Loucy (cell line): ENCODE measurements around the gene ITSN1.

Experiments used
- H2AFZ ChIP-seq: fragments of 200-600 bp; sonication (generic); 2 replicates; pipeline ENCODE4 v1.6.0; 2016; ENCODE audit warnings: antibody characterized with exemption, mild to moderate bottlenecking, low read length, moderate library complexity
- H3F3A ChIP-seq: fragments of 200-600 bp; 2 replicates; pipeline ENCODE4 v1.6.0; 2016; ENCODE audit warnings: antibody characterized with exemption, low read depth, mild to moderate bottlenecking
- H3K27me3 ChIP-seq: fragments of 200-600 bp; sonication (generic); 2 replicates; pipeline ENCODE4 v1.6.1; 2014; ENCODE audit warnings: low read length, mild to moderate bottlenecking; ENCODE audit not compliant: insufficient read depth, poor library complexity, severe bottlenecking
- H3K36me3 ChIP-seq: fragments of 200-600 bp; sonication (generic); 2 replicates; pipeline ENCODE4 v1.6.1; 2016; ENCODE audit warnings: low read length; ENCODE audit not compliant: insufficient read depth
- H3K4me1 ChIP-seq: fragments of 200-600 bp; sonication (generic); 2 replicates; pipeline ENCODE4 v1.5.1; 2014; ENCODE audit warnings: low read length, mild to moderate bottlenecking; ENCODE audit not compliant: insufficient read depth, poor library complexity, severe bottlenecking
- H3K4me2 ChIP-seq: fragments of 200-600 bp; sonication (generic); 2 replicates; pipeline ENCODE4 v1.6.0; 2014; ENCODE audit warnings: antibody characterized with exemption, low read length, low read depth, mild to moderate bottlenecking; ENCODE audit not compliant: poor library complexity, severe bottlenecking
- H3K4me3 ChIP-seq: fragments of 200-600 bp; sonication (generic); 2 replicates; pipeline ENCODE4 v1.5.1; 2014; ENCODE audit warnings: low read length, mild to moderate bottlenecking, mixed read lengths; ENCODE audit not compliant: poor library complexity, severe bottlenecking
- H3K79me2 ChIP-seq: fragments of 200-600 bp; sonication (generic); 2 replicates; pipeline ENCODE4 v1.6.1; 2014; ENCODE audit warnings: low read length; ENCODE audit not compliant: insufficient read depth
- H3K9ac ChIP-seq: fragments of 200-600 bp; sonication (generic); 2 replicates; pipeline ENCODE4 v1.6.0; 2014; ENCODE audit warnings: mild to moderate bottlenecking, low read depth, low read length, moderate library complexity; ENCODE audit not compliant: poor library complexity, severe bottlenecking
- H3K9me2 ChIP-seq: fragments of 200-600 bp; sonication (generic); replicated peaks from 2 replicates; pipeline ENCODE4 v1.6.1; 2016; ENCODE audit warnings: low read depth, low read length, mixed read lengths
- H3K9me3 ChIP-seq: fragments of 200-600 bp; sonication (generic); 2 replicates; pipeline ENCODE4 v1.6.1; 2014; ENCODE audit warnings: mild to moderate bottlenecking, antibody characterized with exemption, low read length, low read depth; ENCODE audit not compliant: insufficient read depth
- H4K20me1 ChIP-seq: fragments of 200-600 bp; sonication (generic); 2 replicates; pipeline ENCODE4 v1.6.0; 2014; ENCODE audit warnings: antibody characterized with exemption, low read length, mild to moderate bottlenecking; ENCODE audit not compliant: insufficient read depth, poor library complexity, severe bottlenecking
- EZH2phosphoT487 ChIP-seq: fragments of 200-600 bp; IDR thresholded peaks from 2 replicates; pipeline ENCODE4 v1.6.1; 2018; ENCODE audit warnings: antibody characterized with exemption, mild to moderate bottlenecking, moderate library complexity, borderline replicate concordance
- TF ChIP-seq, protein P1 (sequence below): fragments of 200-600 bp; sonication (generic); conservative IDR thresholded peaks from 2 replicates; pipeline ENCODE4 v1.5.1; 2014; ENCODE audit warnings: mild to moderate bottlenecking, antibody characterized with exemption, low read length

ITSN1 gene

DNA sequence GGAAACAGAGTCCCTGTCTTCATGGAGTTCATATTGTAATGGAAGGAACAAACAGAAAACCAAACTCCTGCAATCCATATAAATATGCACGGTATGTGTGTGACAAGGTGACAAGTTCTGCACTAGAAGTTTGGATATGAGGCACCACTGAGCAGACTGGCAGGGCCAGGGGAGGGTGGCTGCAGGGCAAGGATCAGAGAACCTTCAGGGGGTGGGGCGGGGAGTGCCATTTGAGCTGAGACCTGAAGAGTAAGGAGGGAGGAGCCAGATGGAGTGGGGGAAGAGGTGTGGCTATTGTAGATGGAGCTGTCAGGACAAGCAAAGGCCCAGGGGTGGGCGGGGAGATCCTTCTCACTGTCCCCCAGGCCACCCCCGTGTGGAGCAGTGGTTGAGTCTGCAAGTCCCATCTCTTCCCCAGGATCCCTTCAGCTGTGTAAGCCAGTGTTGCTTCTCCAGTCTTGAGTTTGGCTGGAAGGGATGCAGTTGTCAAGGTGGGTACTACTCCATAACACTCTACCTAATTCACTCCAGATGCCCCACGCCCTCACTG is 196.9 kb downstream of the ITSN1 start:
- Histone ChIP-seq H3K9me3 (no peaks in the 10 kb centered on the region), H3K36me3 (no peaks in the 10 kb centered on the region), H3K79me2 (no peaks in the 10 kb centered on the region), H2AFZ (no peak overlapping the region), H3K9ac (no peak overlapping the region), H3K9me2 (no peaks in the 10 kb centered on the region), H3F3A (no peaks in the 10 kb centered on the region), H3K4me1 (peaks cover 6% of the 10 kb centered on the region), H4K20me1 (no peaks in the 10 kb centered on the region), H3K4me3 (no peak overlapping the region), H3K4me2 (no peak overlapping the region), H3K27me3 (no peaks in the 10 kb centered on the region)
- TF ChIP-seq EZH2phosphoT487 = no peak
- TF ChIP-seq, protein P1, sequence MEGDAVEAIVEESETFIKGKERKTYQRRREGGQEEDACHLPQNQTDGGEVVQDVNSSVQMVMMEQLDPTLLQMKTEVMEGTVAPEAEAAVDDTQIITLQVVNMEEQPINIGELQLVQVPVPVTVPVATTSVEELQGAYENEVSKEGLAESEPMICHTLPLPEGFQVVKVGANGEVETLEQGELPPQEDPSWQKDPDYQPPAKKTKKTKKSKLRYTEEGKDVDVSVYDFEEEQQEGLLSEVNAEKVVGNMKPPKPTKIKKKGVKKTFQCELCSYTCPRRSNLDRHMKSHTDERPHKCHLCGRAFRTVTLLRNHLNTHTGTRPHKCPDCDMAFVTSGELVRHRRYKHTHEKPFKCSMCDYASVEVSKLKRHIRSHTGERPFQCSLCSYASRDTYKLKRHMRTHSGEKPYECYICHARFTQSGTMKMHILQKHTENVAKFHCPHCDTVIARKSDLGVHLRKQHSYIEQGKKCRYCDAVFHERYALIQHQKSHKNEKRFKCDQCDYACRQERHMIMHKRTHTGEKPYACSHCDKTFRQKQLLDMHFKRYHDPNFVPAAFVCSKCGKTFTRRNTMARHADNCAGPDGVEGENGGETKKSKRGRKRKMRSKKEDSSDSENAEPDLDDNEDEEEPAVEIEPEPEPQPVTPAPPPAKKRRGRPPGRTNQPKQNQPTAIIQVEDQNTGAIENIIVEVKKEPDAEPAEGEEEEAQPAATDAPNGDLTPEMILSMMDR = no peak

DNA sequence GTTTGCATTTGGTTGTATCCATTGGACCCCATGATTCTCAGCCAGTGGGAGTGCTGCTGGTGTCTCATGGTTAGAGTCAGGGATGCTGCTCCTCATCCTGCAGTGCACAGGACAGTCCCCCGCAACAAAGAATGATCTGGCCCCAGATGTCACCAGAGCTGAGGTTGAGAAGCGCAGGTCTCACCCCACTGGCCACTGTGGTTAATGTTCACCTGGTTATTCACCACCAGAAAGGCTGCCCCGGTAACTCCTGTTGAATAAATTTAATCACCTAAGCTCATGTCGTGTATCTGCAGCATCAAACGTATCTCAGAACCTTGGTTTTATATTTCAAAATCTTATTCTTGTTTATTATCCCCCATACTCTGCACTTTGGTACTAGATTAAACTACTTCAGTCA is 197.5 kb downstream of the ITSN1 start:
- no peak for TF ChIP-seq EZH2phosphoT487
- TF ChIP-seq, protein P1 = no peak
- no peaks in the 10 kb centered on the region for H3K79me2 ChIP-seq
- no peaks in the 10 kb centered on the region for H3K9me2 ChIP-seq
- H3K27me3 ChIP-seq = no peaks in the 10 kb centered on the region
- no peak overlapping the region for H3K4me2 ChIP-seq
- no peaks in the 10 kb centered on the region for H3F3A ChIP-seq
- peaks cover under 1% of the 10 kb centered on the region for H3K4me1 ChIP-seq
- no peaks in the 10 kb centered on the region for H3K36me3 ChIP-seq
- no peak overlapping the region for H2AFZ ChIP-seq
- no peak overlapping the region for H3K4me3 ChIP-seq
- H4K20me1 ChIP-seq = no peaks in the 10 kb centered on the region
- no peak overlapping the region for H3K9ac ChIP-seq
- no peaks in the 10 kb centered on the region for H3K9me3 ChIP-seq

DNA sequence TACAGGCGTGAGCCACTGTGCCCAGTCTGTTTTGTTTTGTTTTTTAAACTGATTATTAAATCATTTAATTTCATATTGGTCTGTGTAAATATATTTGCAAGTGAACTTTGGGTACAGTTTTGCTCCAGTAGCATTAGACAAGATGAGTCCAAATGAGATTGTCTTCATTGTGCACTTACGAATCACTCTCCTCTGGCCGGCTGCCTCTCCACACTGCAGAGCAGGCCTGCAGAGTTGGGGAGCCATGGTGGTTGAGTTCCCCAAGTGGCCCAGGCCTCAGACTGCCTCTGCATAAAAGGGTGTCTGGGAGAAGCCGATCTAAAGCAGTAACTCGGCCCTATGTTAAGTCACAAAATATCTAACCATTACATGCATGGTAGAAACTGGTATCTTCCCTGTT is 198.5 kb downstream of the ITSN1 start:
- Histone ChIP-seq H3K4me2 (no peak overlapping the region), H2AFZ (no peak overlapping the region), H3K4me1 (no peaks in the 10 kb centered on the region), H3K4me3 (no peak overlapping the region), H3F3A (no peaks in the 10 kb centered on the region), H3K79me2 (no peaks in the 10 kb centered on the region), H3K27me3 (no peaks in the 10 kb centered on the region), H3K9ac (no peak overlapping the region), H4K20me1 (no peaks in the 10 kb centered on the region), H3K36me3 (no peaks in the 10 kb centered on the region), H3K9me3 (no peaks in the 10 kb centered on the region), H3K9me2 (no peaks in the 10 kb centered on the region)
- no peak for TF ChIP-seq EZH2phosphoT487
- TF ChIP-seq, protein P1 = no peak
